ENCODE results near the gene CCDC13.

CCDC13 gene

DNA sequence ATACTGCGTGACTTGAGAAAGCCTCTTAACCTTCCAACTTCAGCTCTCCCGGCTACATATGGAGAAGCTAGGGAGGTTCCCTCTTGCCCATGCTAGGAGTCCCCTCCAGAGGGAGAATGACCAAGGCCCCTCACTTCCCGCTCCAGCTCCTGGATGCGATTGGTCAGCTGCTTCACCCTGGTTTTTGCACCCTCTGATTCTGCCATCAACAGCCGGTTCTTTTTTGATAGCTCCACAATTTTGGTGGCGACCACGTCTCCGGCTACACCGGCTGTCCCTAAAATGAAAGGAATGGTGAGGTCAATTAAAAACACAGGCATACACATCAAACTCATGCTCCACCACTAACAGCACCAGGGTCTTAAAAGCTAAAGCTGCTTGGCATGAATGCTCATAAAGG is 20.6 kb downstream of the CCDC13 start:
- no peak for DNase-seq

- DNase-seq = no peak
These were observed 21.4 kb downstream of the CCDC13 start for GRCh38 chr3:42751609-42752008.

DNA sequence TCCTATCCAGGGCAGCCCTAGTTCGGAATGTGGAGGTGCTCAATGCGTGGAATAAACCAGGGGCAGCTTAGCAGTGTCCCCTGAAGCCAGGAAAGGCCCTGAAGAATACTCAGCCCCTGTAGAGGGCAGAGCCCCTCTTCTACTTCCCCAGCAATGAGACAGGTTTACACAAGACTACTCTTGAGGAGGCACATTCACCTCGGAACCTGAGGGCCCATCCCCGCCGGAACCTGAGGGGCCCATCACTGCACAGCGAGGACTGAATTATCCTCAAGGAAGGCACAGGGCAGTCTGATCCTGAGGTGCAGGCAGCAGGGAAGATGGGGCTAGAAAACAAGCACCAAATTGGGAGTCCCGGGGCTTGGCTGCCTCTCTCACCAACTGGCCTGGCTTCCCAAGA is 22.2 kb downstream of the CCDC13 start:
- no peak for DNase-seq

DNA sequence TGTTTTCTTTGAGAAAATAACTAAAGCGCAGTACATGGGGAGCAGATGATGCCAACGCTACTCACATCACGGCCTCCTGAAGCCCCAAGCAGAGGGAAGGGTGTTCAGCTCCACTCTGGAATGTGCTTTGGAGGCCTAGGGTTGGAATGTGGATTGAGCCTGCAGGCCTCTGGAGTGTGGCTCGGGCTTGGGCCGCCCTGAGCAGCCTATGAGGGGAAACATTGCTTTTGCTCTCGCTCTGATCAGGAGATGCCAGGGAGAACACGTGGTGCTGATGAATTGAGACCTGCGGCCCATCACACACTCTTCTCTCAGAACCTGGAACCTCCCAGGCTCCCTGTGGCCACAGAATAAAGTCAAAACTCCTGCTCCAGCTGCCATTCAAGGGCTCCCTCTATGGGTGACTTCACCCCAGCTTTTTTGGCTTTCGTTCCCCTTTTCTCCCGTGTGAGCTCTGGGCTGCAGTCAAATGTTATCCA is 23.3 kb downstream of the CCDC13 start:
- no peak for DNase-seq

- no peak for DNase-seq
These were observed 23.9 kb downstream of the CCDC13 start for GRCh38 chr3:42749025-42749752.

GRCh38 chr3:42747581-42747980 is 25.5 kb downstream of the CCDC13 start:
- no peak for DNase-seq

DNA sequence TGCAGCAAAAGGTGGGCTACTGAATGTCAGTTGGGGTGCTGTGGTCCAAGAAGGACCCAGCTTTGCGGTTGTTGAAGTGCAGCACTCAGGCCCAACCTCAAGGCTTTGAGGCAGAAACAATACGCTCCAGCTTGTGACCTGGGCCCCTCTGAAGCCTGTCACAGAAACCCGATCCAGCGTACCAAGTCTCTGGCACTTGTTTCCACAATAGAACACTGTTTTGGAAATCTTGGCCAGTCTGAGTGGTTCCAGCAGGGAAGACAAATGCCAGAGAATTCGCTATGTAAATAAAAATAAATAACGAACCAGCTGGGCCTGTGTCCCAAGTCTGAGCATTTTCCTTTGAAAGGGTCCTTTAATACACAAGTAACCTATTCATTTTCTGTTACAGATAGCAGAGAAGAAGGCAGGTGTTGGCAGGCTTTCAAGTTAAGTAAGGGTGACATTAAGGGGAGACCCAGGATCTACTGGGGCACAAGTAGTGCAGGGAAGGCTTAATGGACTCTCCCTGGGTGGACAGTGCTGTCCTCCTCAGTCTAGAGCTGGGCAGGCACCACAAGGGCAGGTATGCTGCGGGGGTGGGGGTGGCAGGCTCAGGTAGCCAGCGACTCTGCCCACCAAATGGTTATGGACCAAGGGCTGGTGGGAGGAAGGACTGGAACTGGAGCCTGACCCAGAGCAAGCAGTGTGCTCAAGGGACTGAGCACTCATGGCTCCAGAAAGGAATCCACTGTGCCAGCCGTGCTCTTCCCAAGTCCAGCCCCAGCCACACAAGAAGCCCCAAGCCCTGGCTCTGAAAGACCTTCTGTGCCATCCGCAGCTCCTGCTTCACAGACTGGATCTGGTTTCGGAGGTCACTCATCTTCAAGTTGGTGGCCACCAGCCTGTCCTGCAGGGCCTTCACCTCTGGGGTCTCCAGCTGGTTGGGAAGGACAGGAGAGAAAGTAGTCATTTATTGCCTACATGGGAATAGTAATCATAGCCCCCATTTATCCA is 26.3 kb downstream of the CCDC13 start:
- no peak for DNase-seq

- DNase-seq = no peak
These were observed 27.1 kb downstream of the CCDC13 start for GRCh38 chr3:42745776-42746454.

- DNase-seq = no peak
These were observed 27.7 kb downstream of the CCDC13 start for GRCh38 chr3:42745291-42745745.

DNA sequence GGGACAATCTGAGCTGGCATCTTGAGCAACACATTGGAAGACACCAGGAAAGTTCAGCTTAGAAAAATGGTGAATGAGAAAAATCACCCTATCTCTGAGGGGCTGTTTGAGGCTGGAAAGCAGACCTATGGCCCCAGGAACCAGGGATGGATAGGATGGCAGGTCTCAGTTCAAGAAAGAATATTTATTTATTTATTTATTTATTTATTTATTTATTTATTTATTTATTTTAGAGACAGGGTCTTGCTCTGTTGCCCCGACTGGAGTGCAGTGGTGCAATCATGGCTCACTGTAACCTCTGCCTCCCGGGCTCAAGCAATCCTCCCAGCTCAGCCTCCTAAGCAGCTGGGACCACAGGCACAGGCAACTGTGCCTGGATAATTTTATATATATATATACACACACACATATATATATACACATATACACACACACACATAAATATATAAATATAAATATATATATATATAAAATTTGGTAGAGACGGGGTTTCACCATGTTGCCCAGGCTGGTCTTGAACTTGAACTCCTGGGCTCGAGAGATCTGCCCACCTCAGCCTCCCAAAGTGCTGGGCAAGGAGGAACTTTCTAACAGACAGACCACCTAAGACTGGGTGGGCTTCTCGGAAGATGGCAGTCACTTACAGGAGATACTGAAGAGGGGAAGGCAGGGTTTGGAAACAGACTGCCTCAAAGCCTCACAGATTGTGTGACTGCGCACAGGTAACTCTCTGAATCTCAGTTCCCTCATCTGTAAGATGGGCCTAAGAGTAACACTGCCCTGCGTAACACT is 29.7 kb downstream of the CCDC13 start:
- DNase-seq = no peak

DNA sequence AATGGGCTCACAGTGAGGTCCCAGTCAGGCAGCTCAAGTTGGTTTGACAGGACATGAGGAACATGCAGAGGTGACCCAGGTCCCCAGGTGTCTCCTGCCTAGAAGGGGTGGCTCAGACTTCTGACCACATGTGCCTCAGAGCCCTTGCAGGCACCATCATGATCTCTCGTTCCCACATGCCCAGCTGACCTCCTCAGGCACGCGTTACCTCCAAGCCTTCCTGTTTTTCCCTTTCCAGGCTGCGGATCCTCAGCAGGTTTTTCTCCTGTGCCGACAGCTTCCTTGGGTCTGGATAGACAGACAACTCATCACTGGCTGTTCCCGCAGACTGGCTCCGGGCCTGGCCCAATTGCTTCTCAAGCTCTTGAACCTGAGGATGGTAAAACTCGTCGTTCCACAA is 30.4 kb downstream of the CCDC13 start:
- DNase-seq = no peak

GRCh38 chr3:42742259-42742658 is 30.8 kb downstream of the CCDC13 start:
- no peak for DNase-seq

DNA sequence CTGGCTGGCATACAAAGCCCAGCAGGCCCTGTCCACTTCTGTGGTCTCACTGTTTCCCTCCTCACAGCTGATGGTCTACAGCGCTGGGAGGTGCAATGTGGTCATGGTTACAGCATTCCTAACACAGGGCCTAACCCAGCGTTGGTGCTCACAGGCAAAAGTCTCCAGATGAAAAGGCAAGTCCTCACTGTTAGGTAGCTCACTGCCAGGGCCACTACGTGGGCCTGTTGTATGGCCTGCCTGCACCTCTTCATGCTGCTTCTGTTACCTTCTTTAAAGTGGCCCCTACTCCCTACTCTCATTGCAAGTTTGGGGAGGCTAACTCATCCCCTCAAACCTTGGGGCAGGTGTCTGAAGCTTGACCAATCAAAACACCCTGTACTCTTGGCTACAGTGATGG is 31.3 kb downstream of the CCDC13 start:
- DNase-seq = no peak

- no peak for DNase-seq
These were observed 33.5 kb downstream of the CCDC13 start for GRCh38 chr3:42739401-42740158.

DNA sequence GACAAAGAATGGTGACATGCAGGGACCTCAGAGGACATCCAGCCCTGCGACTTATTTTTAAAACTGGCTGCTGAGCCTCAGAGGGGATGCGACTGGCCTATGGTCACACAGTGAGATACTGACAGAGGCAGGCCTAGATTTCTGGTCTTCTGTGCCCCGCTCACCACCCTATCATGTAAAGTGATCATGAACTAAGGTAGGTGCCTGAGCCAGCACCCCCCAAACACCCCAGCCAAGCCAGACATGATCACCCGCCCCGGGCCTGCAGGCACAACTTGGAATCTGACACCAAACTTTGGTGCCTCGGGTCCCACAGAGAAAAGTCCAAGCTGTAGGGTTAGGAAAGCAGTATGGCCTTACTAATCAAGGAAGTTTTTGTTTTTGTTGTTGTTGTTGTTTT is 36.5 kb downstream of the CCDC13 start:
- no peak for DNase-seq

- DNase-seq = no peak
These were observed 37.0 kb downstream of the CCDC13 start for GRCh38 chr3:42736081-42736480.

GRCh38 chr3:42735615-42736014 is 37.4 kb downstream of the CCDC13 start:
- DNase-seq = no peak

DNA sequence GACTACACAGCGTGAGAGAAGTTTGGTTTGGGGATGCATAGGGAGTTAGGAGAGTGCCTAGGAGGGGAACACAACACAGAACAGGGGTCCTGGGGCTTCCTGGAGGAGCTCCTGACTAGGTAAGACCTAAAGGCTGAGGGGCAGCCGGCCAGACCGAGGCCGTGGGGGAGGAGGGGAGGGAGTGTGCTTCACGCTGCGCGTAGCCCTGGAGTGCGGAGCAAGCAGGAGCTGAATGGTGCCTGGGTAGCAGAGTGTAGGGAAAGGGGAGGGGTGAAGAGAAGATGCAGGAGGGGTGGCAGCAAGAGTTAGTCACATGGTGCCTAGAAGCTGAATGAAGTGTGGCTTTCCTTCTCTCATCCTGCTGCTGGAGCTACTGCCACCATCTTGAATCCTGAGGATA is 38.0 kb downstream of the CCDC13 start:
- DNase-seq = no peak

- no peak for DNase-seq
These were observed 38.7 kb downstream of the CCDC13 start for GRCh38 chr3:42734263-42734860.

- DNase-seq = no peak
These were observed 39.4 kb downstream of the CCDC13 start for GRCh38 chr3:42733501-42734262.

Measured in NCI-H774 (cell line).